GM12873 (cell line): ENCODE measurements around the gene ATP9A.

Experiments
- CTCF ChIP-seq: IDR thresholded peaks from 2 replicates; pipeline ENCODE4 v1.5.1; 2012; ENCODE audit warnings: low read depth, mild to moderate bottlenecking, moderate library complexity, low read length, control low read depth; ENCODE audit not compliant: insufficient read depth; ENCODE audit errors: missing control alignments

Gene ATP9A

GRCh38 chr20:51788822-51789221 lies 20.6 kb upstream of the ATP9A start:
- no peak for TF ChIP-seq CTCF

- TF ChIP-seq CTCF: no peak
Measured at GRCh38 chr20:51784299-51784698, 16.1 kb upstream of the ATP9A start.

- TF ChIP-seq CTCF: no peak
Measured at GRCh38 chr20:51775241-51775640, 7.1 kb upstream of the ATP9A start.

- TF ChIP-seq CTCF: no peak
Measured at GRCh38 chr20:51772236-51772635, 4.0 kb upstream of the ATP9A start.

- no peak for TF ChIP-seq CTCF
Measured at GRCh38 chr20:51769976-51770615, 1.9 kb upstream of the ATP9A start.

- TF ChIP-seq CTCF: no peak
Measured at GRCh38 chr20:51768759-51769517, 748 bp upstream of the ATP9A start.

GRCh38 chr20:51766994-51767866 lies 960 bp downstream of the ATP9A start:
- peak; percentile 23 for TF ChIP-seq CTCF
